GM12878 (cell line): ENCODE results near the gene IER2. TPM values are rescaled to one million over a fixed set of nuclear protein-coding genes. Genes with fewer than 3 reads are reported as not detected.

ENCODE experiments used
- ATAC-seq: fragments of 200-7000 bp; cut with Tn5 transposase; 3 replicates; pipeline ENCODE4 v1.9.1; 2020; ENCODE audit warnings: mild to moderate bottlenecking, moderate library complexity
- BruUV-seq: library from RNA; stranded (reverse); fragments of 400-500 nt; replicated peaks from 2 replicates; lab custom pipeline; 2021; lab: Mats Ljungman, UMichigan
- CTCF ChIA-PET: fragments of 300-600 bp; sonication (Branson Sonifier 250); formaldehyde crosslinking; extraction: SDS; loops from one replicate; lab custom pipeline; 2021; ENCODE audit warnings: inconsistent platforms; lab: Yijun Ruan, JAX
- POLR2A ChIA-PET: fragments of 350-600 bp; formaldehyde crosslinking; extraction: SDS; loops from one replicate; lab custom pipeline; 2021; ENCODE audit warnings: inconsistent platforms; lab: Charles Lee
- RAD21 ChIA-PET: fragments of 300-600 bp; sonication (Branson Sonifier 250); formaldehyde crosslinking; loops from one replicate; lab custom pipeline; 2023; ENCODE audit warnings: antibody characterized with exemption; ENCODE audit not compliant: unreplicated experiment; lab: Charles Lee
- SMC1A ChIA-PET: fragments of 300-600 bp; sonication (Branson Sonifier 250); formaldehyde crosslinking; loops from one replicate; lab custom pipeline; 2023; ENCODE audit not compliant: unreplicated experiment, uncharacterized antibody; lab: Charles Lee
- DNase-seq: peaks from one replicate; pipeline ENCODE4 v3.0.0-alpha.2; 2011; ENCODE audit warnings: low read depth, low spot score
- FAIRE-seq: peaks from 3 replicates; lab custom pipeline; 2011; peaks lifted over from hg19 to GRCh38; lab: Jason Lieb, UNC
- H2AFZ ChIP-seq: 2 replicates; pipeline ENCODE4 v1.6.0; 2011; ENCODE audit warnings: low read depth, low read length, control low read depth; ENCODE audit not compliant: control insufficient read depth
- H3K27ac ChIP-seq: 2 replicates; pipeline ENCODE4 v1.5.1; 2011; ENCODE audit warnings: control low read depth; ENCODE audit not compliant: control insufficient read depth, insufficient read depth
- H3K27me3 ChIP-seq, 2 experiments: replicated peaks in 1 of 2; 2 replicates each; pipeline versions ENCODE4 v1.6.0 to v1.6.1; 2011; ENCODE audit warnings: low read length in 1 of 2; ENCODE audit not compliant: control insufficient read depth in 2 of 2, insufficient read depth in 2 of 2
- H3K36me3 ChIP-seq, 2 experiments: 2 replicates each; pipeline ENCODE4 v1.5.1; 2011; ENCODE audit warnings: low read length in 1 of 2; ENCODE audit not compliant: control insufficient read depth in 2 of 2, insufficient read depth in 2 of 2
- H3K4me1 ChIP-seq: 2 replicates; pipeline ENCODE4 v1.6.1; 2011; ENCODE audit warnings: mild to moderate bottlenecking, low read length, moderate library complexity, mixed read lengths; ENCODE audit not compliant: control insufficient read depth, insufficient read depth
- H3K4me2 ChIP-seq: 2 replicates; pipeline ENCODE4 v1.6.0; 2011; ENCODE audit warnings: control low read depth; ENCODE audit not compliant: control insufficient read depth, insufficient read depth
- H3K4me3 ChIP-seq: fragments of 200-600 bp; sonication (generic); 2 replicates; pipeline ENCODE4 v1.5.1; 2016
- H3K79me2 ChIP-seq: 2 replicates; pipeline ENCODE4 v1.6.0; 2011; ENCODE audit warnings: low read length; ENCODE audit not compliant: control insufficient read depth, insufficient read depth
- H3K9ac ChIP-seq: 2 replicates; pipeline ENCODE4 v1.8.0; 2011; ENCODE audit warnings: low read length, control low read depth, mixed read lengths; ENCODE audit not compliant: control insufficient read depth, insufficient read depth
- H3K9me3 ChIP-seq: replicated peaks from 3 replicates; pipeline ENCODE4 v1.5.1; 2011; ENCODE audit warnings: mild to moderate bottlenecking, low read length; ENCODE audit not compliant: control insufficient read depth, insufficient read depth
- H4K20me1 ChIP-seq: 2 replicates; pipeline ENCODE4 v1.6.0; 2011; ENCODE audit not compliant: control insufficient read depth, insufficient read depth
- BRCA1 ChIP-seq: IDR thresholded peaks from 2 replicates; pipeline ENCODE4 v1.6.1; 2011; ENCODE audit warnings: low read depth, low read length, improper control_type of control experiment
- CHD4 ChIP-seq: fragments of 200-600 bp; sonication (generic); IDR thresholded peaks from 2 replicates; pipeline ENCODE4 v1.6.1; 2016; ENCODE audit warnings: mild to moderate bottlenecking
- CTCF ChIP-seq, 3 experiments: IDR thresholded peaks in 2 of 3; conservative IDR thresholded peaks in 1 of 3; 2 replicates each; pipeline ENCODE4 v1.5.1; 2011; ENCODE audit warnings: low read depth in 3 of 3, low read length in 3 of 3, mild to moderate bottlenecking in 3 of 3, control low read depth in 2 of 3, moderate library complexity in 2 of 3, inconsistent platforms in 1 of 3, mixed read lengths in 1 of 3; ENCODE audit not compliant: control insufficient read depth in 2 of 3, insufficient read depth in 1 of 3; ENCODE audit errors: extremely low read depth in 1 of 3
- EED ChIP-seq: sonication (generic); IDR thresholded peaks from 2 replicates; pipeline ENCODE4 v1.6.1; 2016; ENCODE audit warnings: antibody characterized with exemption, low read depth
- HDGF ChIP-seq: fragments of 450-650 bp; IDR thresholded peaks from 2 replicates; pipeline ENCODE4 v1.6.1; 2016; ENCODE audit warnings: antibody characterized with exemption
- MTA3 ChIP-seq: IDR thresholded peaks from 2 replicates; pipeline ENCODE4 v1.6.1; 2012; ENCODE audit warnings: low read length, inconsistent platforms, borderline replicate concordance
- MYC ChIP-seq: IDR thresholded peaks from 2 replicates; pipeline ENCODE4 v1.6.1; 2011; ENCODE audit warnings: mild to moderate bottlenecking, low read length, moderate library complexity, inconsistent platforms; ENCODE audit not compliant: insufficient read depth, insufficient replicate concordance, insufficient read length, severe bottlenecking
- SUZ12 ChIP-seq: fragments of 200-600 bp; sonication (generic); IDR thresholded peaks from one replicate; pipeline ENCODE4 v1.6.1; 2018; ENCODE audit warnings: antibody characterized with exemption, mild to moderate bottlenecking; ENCODE audit not compliant: unreplicated experiment
- TCF3 ChIP-seq: IDR thresholded peaks from 2 replicates; pipeline ENCODE4 v1.6.1; 2012; ENCODE audit warnings: low read depth, mild to moderate bottlenecking, low read length, borderline replicate concordance; ENCODE audit not compliant: insufficient read depth
- WGBS: methylation state at CpG from one replicate; pipeline ENCODE4 v1.1.6; 2016; ENCODE audit warnings: low lambda C conversion rate; ENCODE audit not compliant: insufficient replicate concordance, insufficient coverage; ENCODE audit errors: missing lambda C conversion rate; 5-methylcytosine and 5-hydroxymethylcytosine counted together
- in situ Hi-C: fragments of 300-500 bp; cut with MboI; formaldehyde crosslinking; loops from 9 replicates; pipeline ENCODE4 v1.14.3; 2018; ENCODE audit warnings: mixed read lengths
- intact Hi-C: fragments of 100-400 bp; cut with micrococcal nuclease; formaldehyde crosslinking; loops from one replicate; pipeline ENCODE4 v1.14.2; 2022; ENCODE audit not compliant: unreplicated experiment
- polyA plus RNA-seq, 11 experiments: library from polyadenylated mRNA; depleted of rRNA in 4 of 11; unstranded in 6 of 11; stranded (reverse) in 5 of 11; fragments of >200 nt; fragmentation: Nextera tagmentation in 4 of 11; fragmentation: Illumina TruSeq in 1 of 11; extraction: Ambion mirVana in 4 of 11; extraction: Trizol in 1 of 11; gene quantifications; 1 replicate in 1 of 11; 2 replicates in 10 of 11; pipeline versions ENCODE4 v1.2.1 to v1.2.3, GENCODE V29; 2011 to 2016; ENCODE audit warnings: inconsistent platforms in 2 of 11, missing spikeins in 2 of 11, low read depth in 1 of 11
- total RNA-seq, 4 experiments: library from RNA; depleted of rRNA in 3 of 4; stranded (reverse); fragments of >200 nt in 3 of 4; fragmentation: Illumina TruSeq in 1 of 4; extraction: Trizol in 1 of 4; gene quantifications; 2 replicates each; pipeline versions ENCODE4 v1.2.1 to v1.2.3, GENCODE V29; 2013 to 2021

The IER2 gene
- total and polyA plus RNA-seq, 10 of the 15 experiments (the other 5 are each of a cell fraction or from before 2014, with no cell fraction given) = 2.8 to 94.5 (median 24.9) TPM

- no peak for TF ChIP-seq CTCF (IDR thresholded peaks at IDR 0.05 in 2 of 3, conservative IDR thresholded peaks at IDR 0.05 in 1 of 3; ENCODE audit: control insufficient read depth in 2 of 3, extremely low read depth in 1 of 3, insufficient read depth in 1 of 3, low read depth in 3 of 3, low read length in 3 of 3)
- TF ChIP-seq MTA3 = no peak
- no peak for TF ChIP-seq MYC
- TF ChIP-seq TCF3 = no peak
- no peak for TF ChIP-seq BRCA1
- no peak for TF ChIP-seq HDGF
- no peak for TF ChIP-seq SUZ12
Measured at GRCh38 chr19:13171146-13171545, 20.9 kb downstream of the IER2 start (continued).

GRCh38 chr19:13172346-13173138, 22.3 kb downstream of the IER2 start:
- Histone ChIP-seq H3K4me2 (no peak overlapping the region; the same call in 1 of the 2 replicates), H3K4me3 (no peak overlapping the region), H3K36me3 (no peaks in the 10 kb centered on the region), H3K9ac (no peak overlapping the region), H3K9me3 (no peaks in the 10 kb centered on the region), H3K27me3 (no peaks in the 10 kb centered on the region), H3K79me2 (no peaks in the 10 kb centered on the region), H4K20me1 (no peaks in the 10 kb centered on the region), H3K4me1 (peaks cover 24% of the 10 kb centered on the region), H3K27ac (no peak overlapping the region), H2AFZ (no peak overlapping the region; the same call in 1 of the 2 replicates)
- ChIA-PET POLR2A (interaction anchor here (0.6 kb wide), 1 partner anchor 33 kb away, joined by 3 read pairs; no protein-coding TSS in a partner anchor), CTCF (no interaction called here), SMC1A (no interaction called here), RAD21 (no interaction called here)
- WGBS = 22% methylated on average over 17 of the region's 18 CpGs
- TF ChIP-seq CHD4 = no peak
- TF ChIP-seq EED = 0 out of 2 replicates have a peak, but pooled peaks have one; percentile 14
- ATAC-seq (no peak), FAIRE-seq (no peak), DNase-seq (no peak)
- intact Hi-C loops = no loop called here
- in situ Hi-C loops = loop anchor here (25.0 kb wide), 1 partner anchor 1585 kb away; the partner anchor contains the start of genes ACP5 and ZNF627
- BruUV-seq = no TSS peak
